HG03565 (cell line): ENCODE results near the gene TRIM25.
A peak's percentile ranks its signal among the peaks of the same experiment; 100 is the strongest.

ENCODE experiments used
- ATAC-seq: cut with Tn5 transposase; IDR thresholded peaks from one replicate; pipeline ENCODE4 v1.9.1; 2021; ENCODE audit warnings: mild to moderate bottlenecking, moderate library complexity; ENCODE audit not compliant: unreplicated experiment

TRIM25 gene

DNA sequence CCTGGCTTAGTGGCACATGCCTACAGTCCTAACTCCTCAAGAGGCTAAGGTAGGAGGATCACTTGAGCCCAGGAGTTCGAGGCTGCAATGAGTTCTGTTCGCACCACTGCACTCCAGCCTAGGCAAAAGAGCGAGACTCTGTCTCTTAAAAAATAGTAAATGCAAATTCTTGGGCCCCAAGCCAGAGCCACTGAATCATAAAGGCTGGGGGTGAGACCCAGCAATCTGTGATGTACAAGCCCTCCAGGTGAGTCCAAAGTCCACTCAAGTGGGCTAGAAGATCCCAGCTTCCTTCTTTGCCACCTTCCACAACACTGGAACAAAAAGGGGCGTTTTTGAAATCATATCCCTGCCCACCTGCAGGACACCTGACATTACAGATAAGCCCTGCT, 16.9 kb downstream of the TRIM25 start:
- ATAC-seq: no peak

DNA sequence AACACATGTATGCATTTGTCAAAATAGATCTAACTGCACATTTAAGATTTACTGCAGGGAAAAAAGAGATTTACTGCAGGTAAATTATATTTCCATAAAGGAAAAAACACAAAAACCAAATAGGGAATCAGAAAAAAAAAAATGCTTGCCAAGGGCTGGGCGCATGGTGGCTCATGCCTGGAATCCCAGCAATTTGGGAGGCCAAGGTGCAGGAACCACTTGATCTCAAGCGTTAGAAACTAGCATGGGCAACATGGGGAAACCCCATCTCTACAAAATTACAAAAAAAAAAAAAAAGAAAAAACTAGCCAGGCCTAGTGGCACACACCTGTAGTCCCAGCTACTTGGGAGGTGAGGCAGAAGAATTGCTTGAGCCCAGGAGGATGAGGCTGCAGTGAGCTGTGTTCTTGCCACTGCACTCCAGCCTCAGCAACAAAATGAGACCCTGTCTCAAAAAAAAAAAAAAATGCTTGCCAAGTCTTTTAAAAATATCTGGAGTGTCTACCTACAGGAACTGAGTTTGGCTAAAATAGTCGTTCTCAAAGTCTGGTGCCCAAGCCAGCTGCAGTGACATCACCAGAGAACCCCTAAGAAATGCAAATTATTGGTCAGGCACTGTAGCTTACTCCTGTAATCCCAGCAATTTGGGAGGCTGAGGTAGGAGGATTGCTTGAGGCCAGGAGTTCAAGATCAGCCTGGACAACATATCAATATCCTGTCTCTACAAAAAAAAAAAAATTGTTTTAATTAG, 17.5 kb downstream of the TRIM25 start:
- no peak for ATAC-seq

DNA sequence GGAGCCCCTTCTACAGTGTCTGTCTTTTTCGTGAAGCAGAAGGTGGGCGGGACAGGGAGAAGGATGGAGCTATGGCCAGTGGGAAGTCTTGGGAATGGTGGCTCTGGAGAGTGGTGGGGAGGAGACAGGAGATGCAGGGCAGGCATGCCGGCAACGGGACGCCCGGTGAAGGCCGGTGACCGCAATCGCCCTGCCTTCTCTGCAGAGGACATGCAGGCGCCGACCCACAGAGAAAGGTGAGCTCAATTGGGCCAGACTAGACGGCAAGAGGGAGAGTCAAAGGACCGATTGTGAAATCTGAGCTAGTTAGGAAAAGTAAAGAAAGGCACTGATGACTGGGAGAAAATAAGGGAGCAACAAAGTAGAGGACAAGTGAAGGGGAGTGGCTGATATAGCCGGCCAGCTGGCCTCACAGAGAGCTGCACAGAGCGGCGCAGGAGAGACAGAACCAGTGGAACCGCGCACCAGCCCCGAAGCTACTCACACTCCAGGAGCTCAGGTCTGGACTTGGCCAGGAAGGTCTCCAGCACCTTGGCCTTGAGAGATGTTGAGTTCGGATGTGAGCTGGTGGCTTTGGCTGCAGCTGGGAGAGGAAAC, 18.9 kb downstream of the TRIM25 start:
- ATAC-seq: no peak

DNA sequence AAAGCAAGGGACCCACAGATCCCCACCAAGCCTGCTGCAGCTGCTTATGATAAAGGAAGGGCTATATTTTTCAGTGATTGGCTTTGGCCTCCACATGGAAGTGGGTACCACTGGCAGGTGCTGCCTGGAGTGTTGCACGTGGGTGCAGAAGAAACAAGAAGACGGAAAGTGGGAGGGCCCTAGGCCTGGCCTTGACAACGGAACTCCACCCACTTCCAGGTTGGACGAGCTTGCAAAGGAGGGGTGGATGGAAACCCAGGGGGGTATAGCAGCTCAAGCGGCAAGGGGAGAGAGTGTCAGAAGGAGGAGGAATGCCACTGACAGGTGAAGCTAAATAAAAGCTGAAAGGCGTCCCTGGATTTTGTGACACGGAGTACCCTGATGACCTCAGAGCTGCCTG, 20.3 kb downstream of the TRIM25 start:
- ATAC-seq: no peak

DNA sequence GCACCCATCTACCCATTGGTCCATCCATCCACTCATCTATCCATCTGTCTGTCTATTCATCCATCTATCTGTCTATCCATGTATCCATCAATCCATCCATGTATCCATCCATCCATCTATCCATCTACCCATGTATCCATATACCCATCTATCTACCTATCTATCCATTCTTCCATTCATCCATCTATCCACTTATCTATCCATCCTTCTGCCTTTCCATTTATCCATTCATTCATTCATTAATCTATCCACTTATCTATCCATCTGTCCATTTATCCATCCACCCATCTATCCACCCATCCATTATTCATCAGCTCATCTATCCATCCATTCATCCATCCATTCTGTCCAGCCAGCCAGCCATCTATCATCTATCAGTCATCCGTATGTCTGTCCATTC, 21.5 kb downstream of the TRIM25 start:
- no peak for ATAC-seq

DNA sequence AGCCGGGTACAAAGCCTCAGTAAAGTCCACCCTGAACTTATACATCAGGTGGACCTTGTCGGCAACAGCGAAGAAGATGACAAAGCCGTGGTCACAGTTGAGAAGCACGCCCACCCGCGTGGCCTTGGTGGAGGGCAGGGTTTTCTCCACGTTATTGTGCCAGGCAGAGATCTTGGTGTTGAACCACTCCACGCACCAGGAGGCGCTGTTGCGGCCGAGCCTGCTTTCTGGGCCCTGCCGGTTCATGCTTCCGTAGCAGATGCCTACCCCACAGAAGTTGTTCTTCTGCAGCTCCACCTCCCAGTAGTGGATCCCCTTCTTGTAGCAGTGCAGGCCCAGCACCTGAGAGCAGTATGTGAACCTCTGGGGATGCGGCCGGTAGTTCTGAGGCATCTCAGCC, 22.1 kb downstream of the TRIM25 start:
- no peak for ATAC-seq

DNA sequence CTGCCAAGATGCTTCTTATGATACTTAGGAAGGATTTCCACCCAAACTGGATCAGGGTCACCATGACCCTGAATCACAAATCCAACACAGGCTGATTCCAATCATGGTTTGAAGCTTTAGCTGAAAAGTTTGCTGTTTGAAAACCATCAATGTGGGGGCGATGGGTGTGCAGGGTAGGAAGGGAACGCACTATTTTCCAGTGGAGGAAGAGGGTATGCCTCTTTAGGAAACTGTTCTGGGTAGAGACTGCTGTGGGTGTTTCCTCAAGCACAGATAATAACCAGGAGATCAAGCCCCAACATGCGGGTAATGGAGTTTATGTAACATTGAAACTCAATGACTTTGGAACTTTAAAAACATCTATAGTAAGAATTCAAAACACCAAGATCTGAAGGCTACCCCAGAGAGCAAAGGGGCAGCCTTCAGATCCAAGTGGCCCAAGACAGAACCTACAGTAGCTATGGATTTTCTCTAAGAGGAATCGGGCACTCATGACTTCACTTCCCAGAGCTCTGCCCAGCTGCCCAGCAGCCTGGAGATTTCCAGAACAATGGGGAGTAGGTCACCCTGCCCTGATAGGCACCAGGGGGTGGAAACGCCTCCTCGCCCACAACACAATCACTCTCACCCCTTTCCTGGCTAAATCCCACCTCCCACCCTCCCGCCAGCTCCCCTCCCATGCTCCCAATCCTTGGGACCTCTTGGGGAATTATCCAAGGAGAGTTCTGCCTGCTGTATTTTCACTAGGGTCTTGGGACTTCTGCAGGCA, 22.8 kb downstream of the TRIM25 start:
- no peak for ATAC-seq

DNA sequence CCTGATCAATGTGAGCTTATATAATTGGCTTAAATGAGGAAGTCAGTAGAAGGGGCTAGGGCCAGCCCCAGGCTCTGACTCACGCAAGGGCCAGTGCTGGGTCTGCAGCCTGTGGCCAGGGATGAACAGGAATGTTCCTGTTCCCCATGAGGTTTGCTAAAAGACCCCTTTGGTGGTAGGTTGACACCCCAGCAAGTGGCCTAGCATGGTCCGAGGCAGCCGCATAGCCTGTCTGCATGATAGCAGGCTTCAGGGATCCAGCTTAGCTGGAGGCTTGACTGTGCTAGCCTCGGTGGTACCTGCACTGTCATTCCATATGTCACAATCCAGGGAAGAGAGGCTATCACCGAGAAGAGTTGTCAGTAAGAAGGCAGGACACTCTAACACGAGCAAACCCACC, 23.5 kb downstream of the TRIM25 start:
- no peak for ATAC-seq

DNA sequence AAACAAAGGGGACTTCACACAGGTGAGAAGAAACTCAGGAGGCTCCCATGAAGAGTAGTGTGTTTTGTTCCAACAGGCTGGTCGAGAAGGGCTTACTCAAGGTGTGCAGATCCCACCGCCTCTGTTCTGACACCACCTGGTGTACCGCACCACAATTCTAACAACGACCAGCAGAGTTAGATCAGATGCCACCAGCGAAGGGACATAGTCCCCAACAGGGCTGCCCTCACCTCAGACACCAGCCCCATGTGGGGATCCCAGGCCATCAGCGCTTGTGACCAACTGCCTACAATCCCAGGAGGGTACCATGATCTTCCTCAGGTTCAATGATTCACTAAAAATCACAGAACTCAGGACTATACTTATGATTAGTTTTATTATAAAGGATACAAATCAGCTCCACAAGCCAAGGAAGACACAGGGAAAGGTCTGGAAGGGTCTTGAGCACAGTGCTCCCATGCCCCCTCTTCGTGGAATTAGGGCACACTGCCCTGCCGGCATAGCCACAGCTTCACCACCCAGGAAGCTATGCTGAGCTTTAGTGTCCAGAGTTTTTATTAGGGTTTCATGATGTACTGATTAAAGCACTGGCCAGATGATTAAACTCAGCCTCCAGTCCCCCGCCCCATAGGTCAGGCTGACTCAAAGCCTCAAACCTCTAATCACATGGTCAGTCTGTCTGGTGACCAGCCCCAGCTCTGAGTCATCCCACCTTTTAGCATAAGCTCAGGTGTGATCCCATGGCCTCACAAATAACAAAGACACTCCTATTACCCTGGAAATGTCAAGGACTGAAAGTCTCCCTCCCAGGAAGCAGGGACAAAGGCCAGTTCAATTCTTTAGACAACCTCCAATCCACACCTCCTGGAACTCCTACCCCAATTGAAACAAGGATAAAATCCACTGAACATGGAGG, 26.0 kb downstream of the TRIM25 start:
- ATAC-seq: no peak

DNA sequence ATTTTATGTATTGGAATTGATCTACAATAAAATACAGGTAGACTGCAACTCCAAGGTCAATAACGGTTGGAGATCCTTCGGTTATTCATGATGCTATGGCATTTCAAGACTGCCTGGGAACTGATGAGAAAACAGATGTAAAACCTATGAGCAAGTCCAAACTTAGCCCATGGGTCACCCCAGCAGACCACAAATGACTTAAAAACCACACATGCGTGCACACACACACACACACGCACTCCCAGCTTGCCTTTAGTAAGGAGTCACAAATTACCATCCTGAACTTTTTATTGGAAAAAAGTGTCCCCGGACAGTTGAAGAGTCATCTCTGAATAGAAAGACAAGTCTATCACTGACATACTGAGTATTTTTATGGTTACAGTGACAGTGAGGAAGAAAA, 26.7 kb downstream of the TRIM25 start:
- no peak for ATAC-seq

DNA sequence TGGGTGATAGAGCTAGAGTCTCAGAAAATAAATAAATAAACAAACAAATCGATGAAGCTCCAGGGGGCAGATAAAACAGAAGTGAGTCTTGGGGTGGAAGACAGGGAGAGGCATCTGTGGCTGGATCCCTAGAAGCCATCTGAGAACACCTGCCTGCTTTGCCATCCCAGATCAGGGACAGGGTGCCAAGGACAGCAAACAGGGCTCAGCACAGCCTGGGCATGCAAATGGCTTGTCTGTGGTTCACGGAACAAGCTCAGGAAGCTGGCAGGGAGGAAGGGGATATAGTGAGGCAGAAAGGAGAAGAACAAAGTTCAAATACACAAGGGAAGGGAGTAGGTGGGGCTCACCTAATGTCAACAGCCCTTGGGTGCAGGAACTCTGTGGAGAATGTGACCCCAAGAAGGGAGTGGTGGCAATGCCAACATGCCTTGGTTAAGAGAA, 27.5 kb downstream of the TRIM25 start:
- ATAC-seq: no peak

DNA sequence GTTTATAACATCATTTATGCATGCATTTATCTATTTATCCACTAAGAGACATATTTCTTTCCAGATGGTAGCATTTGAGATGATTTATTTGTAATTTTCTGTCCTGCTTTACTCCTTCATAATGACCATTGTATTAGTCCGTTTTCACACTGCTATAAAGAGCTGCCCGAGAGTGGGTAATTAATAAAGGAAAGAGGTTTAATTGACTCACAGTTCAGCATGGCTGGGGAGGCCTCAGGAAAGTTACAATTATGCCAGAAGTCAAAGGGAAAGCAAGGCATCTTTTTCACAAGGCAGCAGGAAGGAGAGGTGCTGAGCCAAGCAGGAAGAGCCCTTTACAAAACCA, 28.6 kb downstream of the TRIM25 start:
- ATAC-seq: no peak

DNA sequence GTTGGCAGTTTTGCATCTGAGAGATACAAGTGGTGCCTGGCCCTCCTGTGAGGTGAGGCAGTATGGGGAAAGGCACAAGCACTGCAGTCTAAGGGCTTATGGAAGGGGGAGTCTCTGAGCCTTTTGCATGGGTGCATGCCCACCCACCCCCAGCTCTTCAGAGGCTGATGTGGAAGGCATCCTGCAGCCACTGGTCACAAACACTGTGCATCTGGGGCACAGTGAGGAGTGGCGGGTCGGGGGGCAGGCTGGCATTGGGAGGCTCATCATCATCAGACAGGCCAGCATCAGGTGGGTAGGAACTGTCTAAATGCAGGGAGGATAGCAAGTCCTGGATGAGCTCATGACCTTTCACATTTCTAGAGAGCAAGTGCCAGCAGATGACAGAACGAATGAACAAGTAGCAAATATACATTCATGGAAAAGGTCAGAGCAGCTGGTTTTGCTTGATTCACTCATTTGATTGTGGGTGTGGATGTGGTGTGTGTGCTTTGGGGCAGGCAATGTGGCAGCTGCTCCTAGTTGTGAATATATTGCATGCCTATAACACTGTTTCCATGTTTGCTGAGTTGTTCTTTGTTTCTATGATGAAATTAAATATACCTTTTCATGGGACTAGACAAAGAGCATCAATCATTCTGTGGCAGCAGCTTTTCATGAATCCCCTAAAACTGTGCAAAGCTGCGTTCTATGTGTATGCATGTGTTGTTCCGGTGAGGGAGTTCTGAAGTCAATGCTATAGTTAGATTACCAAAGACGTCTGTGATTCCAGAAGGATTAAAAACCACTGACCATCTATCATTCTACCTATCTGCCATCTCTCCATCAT, 29.2 kb downstream of the TRIM25 start:
- no peak for ATAC-seq

DNA sequence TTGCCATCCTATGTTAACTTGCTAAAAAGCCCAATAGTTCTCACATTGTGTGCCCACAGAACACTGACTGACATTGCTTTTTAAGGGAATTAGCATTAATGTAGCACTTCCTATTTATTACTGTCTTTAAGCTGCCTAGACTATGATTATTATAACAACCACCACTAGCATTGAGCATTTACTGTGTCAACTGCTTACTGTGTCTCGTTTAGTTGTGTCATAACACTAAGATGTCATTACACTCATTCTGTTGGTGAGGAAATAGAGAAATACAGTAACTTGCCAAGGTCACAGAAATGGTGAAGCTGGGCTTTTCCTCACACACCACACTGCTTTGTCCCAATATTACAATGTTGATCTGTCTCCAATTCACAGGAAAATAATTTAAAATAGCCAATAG, 30.2 kb downstream of the TRIM25 start:
- no peak for ATAC-seq

DNA sequence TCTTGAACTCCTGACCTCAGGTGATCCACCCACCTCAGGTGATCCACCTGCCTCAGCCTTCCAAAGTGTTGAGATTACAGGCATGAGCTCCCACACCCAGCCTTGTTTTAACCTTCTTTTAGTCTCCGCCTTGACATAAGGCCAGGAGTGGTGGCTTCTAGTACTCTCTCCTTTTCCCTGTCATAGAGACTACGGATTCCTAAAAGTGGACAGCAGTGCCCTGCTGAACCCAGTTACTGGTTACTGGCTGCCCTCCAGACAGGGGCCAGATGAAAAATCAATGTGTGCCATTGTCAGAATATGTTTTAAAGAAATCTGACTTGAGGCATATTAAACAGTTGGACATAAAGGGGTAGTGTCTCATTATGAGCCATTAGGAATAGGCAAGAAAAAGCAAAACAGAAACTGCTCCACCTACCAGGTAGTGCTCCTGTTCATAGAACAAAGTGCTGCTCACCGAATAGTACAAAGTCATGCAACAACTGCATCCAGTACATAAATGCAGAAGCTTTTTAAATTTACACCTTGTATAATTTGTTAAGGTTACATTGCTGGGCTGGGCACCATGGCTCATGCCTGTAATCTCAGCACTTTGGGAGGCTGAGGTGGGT, 32.1 kb downstream of the TRIM25 start:
- no peak for ATAC-seq

DNA sequence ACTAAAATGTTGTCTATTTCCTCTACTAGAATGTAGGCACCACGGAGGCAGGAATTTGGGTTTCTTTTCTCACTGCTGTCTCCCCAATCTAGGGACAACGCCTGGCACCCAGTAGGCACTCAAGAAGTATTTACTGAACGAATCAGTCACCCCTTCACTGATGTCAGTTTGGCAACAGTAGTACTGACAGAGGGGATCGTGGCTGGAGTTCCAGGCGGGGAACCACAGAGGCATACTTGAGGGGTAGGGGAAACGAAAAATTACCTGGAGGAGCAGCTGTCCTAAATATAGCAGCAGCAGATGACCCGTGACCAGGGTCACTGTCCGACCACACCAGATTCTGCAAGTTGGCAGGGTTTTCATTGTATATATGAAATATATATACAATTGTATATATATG, 33.3 kb downstream of the TRIM25 start:
- ATAC-seq: no peak

DNA sequence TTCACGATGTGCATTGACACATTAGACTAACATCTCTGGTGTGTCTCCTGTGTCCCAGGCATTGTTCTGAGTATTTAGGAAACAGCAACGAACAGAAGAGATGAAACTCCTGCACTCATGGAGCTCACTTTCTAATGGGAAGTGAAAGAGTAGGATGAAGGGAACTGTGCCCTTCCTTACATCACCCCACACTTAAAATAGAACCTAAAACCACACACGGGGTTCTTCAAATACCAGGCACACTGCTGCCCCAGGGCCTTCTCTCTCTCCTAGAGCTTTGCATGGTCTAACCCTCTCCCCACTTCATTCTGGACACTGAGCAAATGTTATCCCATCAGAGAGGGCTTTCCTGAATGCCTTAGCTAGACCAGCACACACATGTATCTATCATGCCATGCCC, 33.7 kb downstream of the TRIM25 start:
- ATAC-seq: no peak

DNA sequence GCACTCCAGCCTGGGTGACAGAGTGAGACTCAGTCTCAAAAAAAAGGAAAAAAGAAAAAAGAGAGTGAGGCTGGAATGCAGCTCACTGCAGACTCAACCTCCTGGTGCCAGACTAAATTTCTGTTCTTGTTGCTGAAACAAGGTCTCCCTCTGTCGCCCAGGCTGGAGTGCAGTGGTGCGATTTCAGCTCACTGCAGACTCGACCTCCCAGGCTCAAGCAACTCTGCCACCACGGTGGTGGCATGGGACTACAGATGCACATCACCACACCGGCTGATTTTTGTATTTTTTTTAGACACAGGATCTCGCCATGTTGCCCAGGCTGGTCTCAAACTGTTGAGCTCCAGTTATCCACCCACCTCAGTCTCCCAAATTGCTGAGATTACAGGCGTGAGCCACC, 34.6 kb downstream of the TRIM25 start:
- ATAC-seq: no peak

DNA sequence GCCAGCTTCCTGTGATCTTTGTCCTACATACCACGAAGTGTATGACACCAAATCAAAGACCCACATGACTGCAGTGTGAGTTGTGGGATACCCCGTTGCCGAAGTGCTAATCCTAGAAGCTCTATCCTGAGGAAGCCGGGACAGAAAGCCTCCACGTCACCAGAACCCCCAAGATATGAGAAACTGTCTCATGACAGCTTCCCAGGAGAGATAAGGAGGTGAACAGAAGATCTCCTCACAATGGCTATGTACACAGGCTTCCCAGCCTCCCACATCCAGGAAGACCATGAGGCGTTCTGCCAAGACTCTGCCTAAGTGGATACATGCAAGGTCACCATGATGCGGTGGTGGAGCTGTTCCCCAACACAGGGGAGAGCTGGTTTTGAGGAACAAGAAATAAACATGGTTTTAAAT, 37.1 kb downstream of the TRIM25 start:
- ATAC-seq: no peak

DNA sequence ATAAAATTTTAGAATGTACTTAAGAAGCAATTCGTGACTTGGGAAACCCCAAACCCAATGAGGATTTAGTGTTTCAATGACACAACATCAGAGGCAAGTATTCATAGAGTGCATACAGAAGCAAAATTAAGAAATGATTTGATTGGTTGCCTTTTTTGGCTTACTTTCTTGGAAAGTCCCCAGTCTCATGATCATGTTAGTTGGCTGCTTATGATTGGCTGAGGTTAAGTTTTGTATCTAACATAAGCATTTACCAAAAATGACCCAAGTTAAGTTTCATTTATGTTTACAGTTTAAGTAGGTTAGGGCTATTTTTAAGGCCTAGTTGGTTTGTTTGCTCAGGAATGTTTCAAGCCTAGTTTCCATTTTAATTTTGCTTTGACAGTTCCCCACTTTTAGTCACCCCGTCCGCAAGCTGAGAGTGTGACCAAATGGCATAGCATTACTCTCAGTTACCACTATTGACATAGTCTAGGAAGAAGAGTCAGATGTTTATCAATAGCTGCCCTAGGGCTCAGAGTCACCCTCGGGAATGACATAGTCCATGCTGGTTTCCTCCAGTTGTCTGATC, 43.7 kb downstream of the TRIM25 start:
- ATAC-seq: peak; percentile 52
